ENCODE results near the gene FBXL19. TPM values are rescaled to one million over a fixed set of nuclear protein-coding genes. Genes with fewer than 3 reads are reported as not detected.

The FBXL19 gene
- total and polyA plus RNA-seq, 8 donors = 3.8 to 26.8 (median 6.7) TPM

GRCh38 chr16:30997725-30998711, 74.6 kb downstream of the FBXL19 start:
- H3K36me3 ChIP-seq = no peaks in the 10 kb centered on the region
- peak overlapping the region in 3 of 4 donors; percentile 11 to 63 (median 17) for H3K27ac ChIP-seq
- peak overlapping the region; percentile 19 to 53 (median 36) for H3K4me3 ChIP-seq
- TF ChIP-seq, protein P1, sequence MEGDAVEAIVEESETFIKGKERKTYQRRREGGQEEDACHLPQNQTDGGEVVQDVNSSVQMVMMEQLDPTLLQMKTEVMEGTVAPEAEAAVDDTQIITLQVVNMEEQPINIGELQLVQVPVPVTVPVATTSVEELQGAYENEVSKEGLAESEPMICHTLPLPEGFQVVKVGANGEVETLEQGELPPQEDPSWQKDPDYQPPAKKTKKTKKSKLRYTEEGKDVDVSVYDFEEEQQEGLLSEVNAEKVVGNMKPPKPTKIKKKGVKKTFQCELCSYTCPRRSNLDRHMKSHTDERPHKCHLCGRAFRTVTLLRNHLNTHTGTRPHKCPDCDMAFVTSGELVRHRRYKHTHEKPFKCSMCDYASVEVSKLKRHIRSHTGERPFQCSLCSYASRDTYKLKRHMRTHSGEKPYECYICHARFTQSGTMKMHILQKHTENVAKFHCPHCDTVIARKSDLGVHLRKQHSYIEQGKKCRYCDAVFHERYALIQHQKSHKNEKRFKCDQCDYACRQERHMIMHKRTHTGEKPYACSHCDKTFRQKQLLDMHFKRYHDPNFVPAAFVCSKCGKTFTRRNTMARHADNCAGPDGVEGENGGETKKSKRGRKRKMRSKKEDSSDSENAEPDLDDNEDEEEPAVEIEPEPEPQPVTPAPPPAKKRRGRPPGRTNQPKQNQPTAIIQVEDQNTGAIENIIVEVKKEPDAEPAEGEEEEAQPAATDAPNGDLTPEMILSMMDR (IDR thresholded peaks at IDR 0.05) = no peak
- WGBS, 2 donors = 66 to 72% methylated on average over 21 of the region's 21 CpGs
- no peak for FAIRE-seq
- DNase-seq = no peak
- H3K27me3 ChIP-seq = no peaks in the 10 kb centered on the region
- H3K9me3 ChIP-seq = no peaks in the 10 kb centered on the region
- peak in 3 of 4 donors; percentile 3 to 28 (median 12) for ATAC-seq
- intact Hi-C loops (cut with DNase I) = no loop called here
- peaks cover 3 to 4% (median 3%) of the 10 kb centered on the region in 3 donors for H3K4me1 ChIP-seq

Small RNAs within 50 kb of the gene (microRNA-seq; reads per million reads assigned to microRNA genes)
- 0 to 0.59 reads per million in 2 donors for gene MIR4519
- 0 reads per million in 2 donors for gene MIR762

Other genes with a start within 250 kb of the FBXL19 start
- 10 to 100 TPM; 21.3 to 39.6 (median 27.4) TPM for gene SRCAP, start 224.4 kb upstream of the FBXL19 start, total RNA-seq
- 10 to 100 TPM in 1 of 2 donors, 1 to 10 TPM in 1; 7.5 to 34.0 TPM for gene SRCAP, start 224.4 kb upstream of the FBXL19 start, polyA plus RNA-seq
- gene PHKG2, start 175.1 kb upstream of the FBXL19 start, total RNA-seq = 10 to 100 TPM in 3 of 6 donors, 1 to 10 TPM in 3; 7.9 to 15.7 (median 9.5) TPM
- 10 to 100 TPM; 42.1 to 42.3 TPM for gene PHKG2, start 175.1 kb upstream of the FBXL19 start, polyA plus RNA-seq
- 1 to 10 TPM; 1.7 to 5.7 (median 3.0) TPM for gene CFAP119, start 161.5 kb upstream of the FBXL19 start, total RNA-seq
- gene CFAP119, start 161.5 kb upstream of the FBXL19 start, polyA plus RNA-seq = 10 to 100 TPM; 21.4 to 32.1 TPM
- gene RNF40, start 161.2 kb upstream of the FBXL19 start, total RNA-seq = 10 to 100 TPM; 37.7 to 66.6 (median 40.6) TPM
- 10 to 100 TPM; 65.3 to 68.4 TPM for gene RNF40, start 161.2 kb upstream of the FBXL19 start, polyA plus RNA-seq
- 1 to 10 TPM; 4.5 to 8.6 (median 6.2) TPM for gene ZNF629, start 136.4 kb upstream of the FBXL19 start, total RNA-seq
- 1 to 10 TPM; 5.8 to 6.3 TPM for gene ZNF629, start 136.4 kb upstream of the FBXL19 start, polyA plus RNA-seq
- 10 to 100 TPM in 4 of 6 donors, 1 to 10 TPM in 2; 9.2 to 14.1 (median 10.7) TPM for gene BCL7C, start 29.5 kb upstream of the FBXL19 start, total RNA-seq
- 10 to 100 TPM; 22.3 to 29.3 TPM for gene BCL7C, start 29.5 kb upstream of the FBXL19 start, polyA plus RNA-seq
- gene CTF1, start 27.0 kb upstream of the FBXL19 start, total RNA-seq = 1 to 10 TPM; 1.6 to 3.2 (median 1.9) TPM
- gene CTF1, start 27.0 kb upstream of the FBXL19 start, polyA plus RNA-seq = 1 to 10 TPM; 2.5 to 2.9 TPM
- 10 to 100 TPM in 4 of 6 donors, 1 to 10 TPM in 2; 8.6 to 12.5 (median 11.4) TPM for gene ORAI3, start 25.5 kb downstream of the FBXL19 start, total RNA-seq
- 10 to 100 TPM in 1 of 2 donors, 1 to 10 TPM in 1; 9.5 to 10.3 TPM for gene ORAI3, start 25.5 kb downstream of the FBXL19 start, polyA plus RNA-seq
- 10 to 100 TPM in 1 of 6 donors, 1 to 10 TPM in 5; 6.5 to 10.6 (median 8.3) TPM for gene SETD1A, start 34.2 kb downstream of the FBXL19 start, total RNA-seq
- gene SETD1A, start 34.2 kb downstream of the FBXL19 start, polyA plus RNA-seq = 10 to 100 TPM; 12.8 to 17.9 TPM
- 10 to 100 TPM; 14.2 to 32.1 (median 17.3) TPM for gene HSD3B7, start 61.6 kb downstream of the FBXL19 start, total RNA-seq
- gene HSD3B7, start 61.6 kb downstream of the FBXL19 start, polyA plus RNA-seq = 10 to 100 TPM; 16.6 to 28.4 TPM
- gene STX1B, start 87.1 kb downstream of the FBXL19 start, total RNA-seq = 1 to 10 TPM in 1 of 6 donors, under 1 TPM in 5; 0.16 to 1.4 (median 0.56) TPM
- gene STX1B, start 87.1 kb downstream of the FBXL19 start, polyA plus RNA-seq = 1 to 10 TPM in 1 of 2 donors, under 1 TPM in 1; 0.82 to 2.4 TPM
- gene STX4, start 110.0 kb downstream of the FBXL19 start, total RNA-seq = 10 to 100 TPM; 22.2 to 48.9 (median 26.9) TPM
- 10 to 100 TPM; 91.8 to 94.4 TPM for gene STX4, start 110.0 kb downstream of the FBXL19 start, polyA plus RNA-seq
- 1 to 10 TPM; 1.5 to 5.5 (median 3.3) TPM for gene ZNF668, start 150.7 kb downstream of the FBXL19 start, total RNA-seq
- 1 to 10 TPM; 4.5 to 6.4 TPM for gene ZNF668, start 150.7 kb downstream of the FBXL19 start, polyA plus RNA-seq
- gene ZNF646, start 150.8 kb downstream of the FBXL19 start, total RNA-seq = 10 to 100 TPM in 1 of 6 donors, 1 to 10 TPM in 5; 5.6 to 12.6 (median 7.0) TPM
- gene ZNF646, start 150.8 kb downstream of the FBXL19 start, polyA plus RNA-seq = 10 to 100 TPM in 1 of 2 donors, 1 to 10 TPM in 1; 3.9 to 10.7 TPM
- gene PRSS53, start 165.4 kb downstream of the FBXL19 start, total RNA-seq = 1 to 10 TPM in 5 of 6 donors, under 1 TPM in 1; 0.52 to 2.1 (median 1.3) TPM
- 1 to 10 TPM; 5.3 to 8.2 TPM for gene PRSS53, start 165.4 kb downstream of the FBXL19 start, polyA plus RNA-seq
- gene VKORC1, start 171.2 kb downstream of the FBXL19 start, total RNA-seq = 10 to 100 TPM; 37.7 to 54.3 (median 49.7) TPM
- gene VKORC1, start 171.2 kb downstream of the FBXL19 start, polyA plus RNA-seq = 10 to 100 TPM; 50.2 to 90.9 TPM
- gene BCKDK, start 184.8 kb downstream of the FBXL19 start, total RNA-seq = 10 to 100 TPM; 25.7 to 64.2 (median 37.0) TPM
- gene BCKDK, start 184.8 kb downstream of the FBXL19 start, polyA plus RNA-seq = 10 to 100 TPM; 27.4 to 30.7 TPM
- 10 to 100 TPM; 31.5 to 40.7 (median 37.6) TPM for gene KAT8, start 194.1 kb downstream of the FBXL19 start, total RNA-seq
- gene KAT8, start 194.1 kb downstream of the FBXL19 start, polyA plus RNA-seq = 10 to 100 TPM; 56.0 to 71.7 TPM
- 10 to 100 TPM; 32.5 to 89.3 (median 53.8) TPM for gene PRSS8, start 212.2 kb downstream of the FBXL19 start, total RNA-seq
- 10 to 100 TPM; 69.8 to 70.6 TPM for gene PRSS8, start 212.2 kb downstream of the FBXL19 start, polyA plus RNA-seq
- 1 to 10 TPM in 2 of 6 donors, under 1 TPM in 4; 0.14 to 3.1 (median 0.79) TPM for gene PRSS36, start 226.5 kb downstream of the FBXL19 start, total RNA-seq
- 1 to 10 TPM; 1.9 to 2.7 TPM for gene PRSS36, start 226.5 kb downstream of the FBXL19 start, polyA plus RNA-seq

All from pancreas (tissue), 10 donors.